Heart right ventricle (tissue), 16 donors: ENCODE measurements around the gene NTN3. TPM values are rescaled to one million over a fixed set of nuclear protein-coding genes. Genes with fewer than 3 reads are reported as not detected.

Source experiments
- ATAC-seq, 8 donors: fragments of 200-7000 bp; cut with Tn5 transposase; one replicate each; pipeline ENCODE4 v1.9.1; 2020; ENCODE audit warnings: mild to moderate bottlenecking in 8 of 8, moderate library complexity in 8 of 8, moderate number of reproducible peaks in 1 of 8
- DNase-seq, 2 donors: peaks; one replicate each; pipeline ENCODE4 v3.0.0-alpha.2; 2020
- H3K27ac ChIP-seq, 10 donors: fragments of 200-600 bp; sonication (generic) in 2 of 10; one replicate each; pipeline versions ENCODE4 v1.5.0 to v1.8.0; 2020 to 2022; ENCODE audit warnings: mild to moderate bottlenecking in 3 of 10
- H3K27me3 ChIP-seq, 7 donors: fragments of 200-600 bp; one replicate each; pipeline ENCODE4 v1.8.0; 2021 to 2022; ENCODE audit warnings: mild to moderate bottlenecking in 2 of 7
- H3K36me3 ChIP-seq, 9 donors: fragments of 200-600 bp; sonication (generic) in 1 of 9; one replicate each; pipeline versions ENCODE4 v1.5.0 to v1.8.0; 2020 to 2022; ENCODE audit warnings: mild to moderate bottlenecking in 2 of 9
- H3K4me1 ChIP-seq, 9 donors: fragments of 200-600 bp; sonication (generic) in 1 of 9; one replicate each; pipeline versions ENCODE4 v1.5.0 to v1.8.0; 2020 to 2022; ENCODE audit warnings: mild to moderate bottlenecking in 4 of 9
- H3K4me3 ChIP-seq, 10 donors: fragments of 200-600 bp; sonication (generic) in 2 of 10; one replicate each; pipeline versions ENCODE4 v1.5.0 to v1.8.0; 2020 to 2022; ENCODE audit warnings: mild to moderate bottlenecking in 7 of 10, moderate library complexity in 2 of 10
- H3K9me3 ChIP-seq, 11 donors: fragments of 200-600 bp in 10 of 11; sonication (generic) in 2 of 11; one replicate each; pipeline versions ENCODE4 v1.5.0 to v1.8.0; 2013 to 2022; ENCODE audit warnings: mild to moderate bottlenecking in 2 of 11, control low read depth in 1 of 11, moderate library complexity in 1 of 11
- WGBS, 2 donors: extraction: QIAGEN DNeasy Blood & Tissue Kit; methylation state at CpG; one replicate each; pipeline ENCODE4 v1.1.7; 2013; ENCODE audit warnings: inconsistent platforms in 1 of 2; 5-methylcytosine and 5-hydroxymethylcytosine counted together
- intact Hi-C, 10 donors: fragments of 100-400 bp; cut with DNase I; formaldehyde crosslinking; loops; one replicate each; pipeline versions ENCODE4 v1.11.1 to v1.14.2; 2022
- polyA plus RNA-seq, 2 donors: library from polyadenylated mRNA; stranded (reverse); fragments of 200-250 nt; gene quantifications; one replicate each; pipeline ENCODE4 v1.2.3, GENCODE V29; 2013
- total RNA-seq, 10 donors: library from RNA; stranded (reverse); fragmentation: NEBNext Ultra II Directional in 3 of 10; extraction: Animal tissue kit (Norgen Biotek cat#: 25700) in 3 of 10; gene quantifications; one replicate each; pipeline versions ENCODE4 v1.2.1 to v1.2.4, GENCODE V29; 2021 to 2023
- TF ChIP-seq, protein P1 (sequence below), 9 donors: fragments of 200-600 bp; sonication (generic) in 2 of 9; IDR thresholded peaks; one replicate each; pipeline versions ENCODE4 v1.5.0 to v1.8.0; 2021 to 2022; ENCODE audit warnings: antibody characterized with exemption in 9 of 9, mild to moderate bottlenecking in 5 of 9, moderate library complexity in 1 of 9
- donor health status: Arrhythmogenic right ventricular cardiomyopathy.
- donor health status: ischemic (EF 13 %, LVEDD 7.1; RV severe dilation, severe dysfunction).
- donor health status: healthy with polysubstance abuse.
- donor health status: DM: no; HTN: yes; CAD: no.
- donor health status: DM: no; HTN: no; CAD: no.
- donor health status: ischemic (EF 25% LVEDD 6.9; RV normal size, moderate dysfunction).
- donor health status: ischemic (EF 25% LVEDD 5.7; RV mildly dilated, moderate dysfunction).
- donor health status: healthy.
- donor health status: DM: yes; HTN: yes; CAD: no.
- donor health status: Ischemic cardiomyopathy.
- donor health status: ischemic (EF 35%, LVEDD 5.7; RV mildly dilated, moderate dysfunction).
- donor health status: nonischemic (EF 11% LVEDD 7.7; RV severe dilation, severe dysfunction).
- donor health status: DM: yes; HTN: yes; CAD: no.
- donor health status: PGD.
- donor health status: ischemic (EF 29% LVEDD 5.4; RV normal size, mild dysfunction).
- donor health status: nonischemic (EF 23%, LVEDD 6.1; RV moderate dilation, normal function).

NTN3 gene
- total and polyA plus RNA-seq, 12 donors: 0.12 to 0.18 (median 0.17) TPM; not detected in 9

DNA sequence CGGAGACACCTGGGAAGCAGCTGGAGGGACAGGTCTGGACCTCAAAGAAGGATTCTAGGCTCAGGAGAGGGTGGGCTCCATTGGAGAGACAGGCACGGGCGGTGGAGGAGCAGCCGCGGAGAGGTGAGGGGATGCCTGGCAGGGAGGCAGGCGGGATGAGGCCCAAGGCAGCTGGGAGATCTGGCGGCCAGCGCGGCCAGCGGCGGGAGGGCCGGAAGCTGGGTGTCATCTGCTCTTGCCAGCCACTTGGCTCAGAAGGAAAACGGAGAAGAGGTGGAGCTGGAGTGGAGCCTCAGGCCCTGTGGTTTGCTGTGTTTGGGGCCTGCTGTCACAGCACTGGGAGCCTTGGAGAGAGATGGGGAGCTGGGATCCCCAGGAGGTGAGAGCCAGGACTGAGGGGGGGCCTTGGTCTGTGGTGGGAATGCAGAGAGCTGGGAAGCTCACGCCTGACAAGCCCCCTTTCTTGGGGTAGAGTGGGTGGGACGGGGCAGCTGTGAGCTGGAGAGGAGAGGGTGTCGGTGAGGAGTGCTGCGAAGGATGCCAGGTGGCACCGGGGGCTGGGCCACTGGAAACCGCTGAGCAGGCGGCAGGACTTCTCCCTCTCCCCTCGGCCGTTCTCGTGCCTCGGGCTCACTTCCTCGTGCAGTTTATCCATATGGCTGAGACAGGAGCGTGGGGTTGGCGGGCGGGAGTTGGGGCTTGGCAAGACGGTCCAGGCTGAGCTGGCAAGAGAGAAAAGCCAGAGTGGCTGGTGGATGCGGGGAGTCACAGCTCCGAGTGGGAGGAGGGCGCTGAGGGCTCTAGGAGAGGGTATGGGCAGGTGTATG is 11.8 kb downstream of the NTN3 start:
- 61 to 68% methylated on average over 32 of the region's 32 CpGs for WGBS, 2 donors
- Histone ChIP-seq H3K27ac (peak overlapping the region in 3 of 10 donors; percentile 1 to 44 (median 44)), H3K4me1 (peaks cover 6 to 40% (median 29%) of the 10 kb centered on the region in 9 donors), H3K4me3 (no peak overlapping the region), H3K36me3 (peaks cover 0 to 4% (median 0%) of the 10 kb centered on the region in 9 donors), H3K9me3 (no peaks in the 10 kb centered on the region), H3K27me3 (no peaks in the 10 kb centered on the region)
- DNase-seq: no peak
- peak in 6 of 8 donors; percentile 14 to 66 (median 25) for ATAC-seq
- TF ChIP-seq, protein P1, sequence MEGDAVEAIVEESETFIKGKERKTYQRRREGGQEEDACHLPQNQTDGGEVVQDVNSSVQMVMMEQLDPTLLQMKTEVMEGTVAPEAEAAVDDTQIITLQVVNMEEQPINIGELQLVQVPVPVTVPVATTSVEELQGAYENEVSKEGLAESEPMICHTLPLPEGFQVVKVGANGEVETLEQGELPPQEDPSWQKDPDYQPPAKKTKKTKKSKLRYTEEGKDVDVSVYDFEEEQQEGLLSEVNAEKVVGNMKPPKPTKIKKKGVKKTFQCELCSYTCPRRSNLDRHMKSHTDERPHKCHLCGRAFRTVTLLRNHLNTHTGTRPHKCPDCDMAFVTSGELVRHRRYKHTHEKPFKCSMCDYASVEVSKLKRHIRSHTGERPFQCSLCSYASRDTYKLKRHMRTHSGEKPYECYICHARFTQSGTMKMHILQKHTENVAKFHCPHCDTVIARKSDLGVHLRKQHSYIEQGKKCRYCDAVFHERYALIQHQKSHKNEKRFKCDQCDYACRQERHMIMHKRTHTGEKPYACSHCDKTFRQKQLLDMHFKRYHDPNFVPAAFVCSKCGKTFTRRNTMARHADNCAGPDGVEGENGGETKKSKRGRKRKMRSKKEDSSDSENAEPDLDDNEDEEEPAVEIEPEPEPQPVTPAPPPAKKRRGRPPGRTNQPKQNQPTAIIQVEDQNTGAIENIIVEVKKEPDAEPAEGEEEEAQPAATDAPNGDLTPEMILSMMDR (IDR thresholded peaks at IDR 0.05): no peak
- intact Hi-C loops: loop anchor here in 1 of 10 donors (10.0 kb wide), 1 partner anchor 48 kb away; no protein-coding TSS in a partner anchor

- no peak overlapping the region for H3K27ac ChIP-seq
- no peak overlapping the region for H3K4me3 ChIP-seq
- peaks cover 6 to 45% (median 29%) of the 10 kb centered on the region in 9 donors for H3K4me1 ChIP-seq
- no peak for ATAC-seq
- intact Hi-C loops: loop anchor here in 1 of 10 donors (10.0 kb wide), 1 partner anchor 49 kb away; no protein-coding TSS in a partner anchor
- no peak for DNase-seq
- no peaks in the 10 kb centered on the region for H3K27me3 ChIP-seq
- TF ChIP-seq, protein P1 (IDR thresholded peaks at IDR 0.05): no peak
- H3K36me3 ChIP-seq: peaks cover 0 to 4% (median 0%) of the 10 kb centered on the region in 9 donors
- H3K9me3 ChIP-seq: no peaks in the 10 kb centered on the region
- 93 to 94% methylated on average over 16 of the region's 16 CpGs for WGBS, 2 donors
These were observed 13.1 kb downstream of the NTN3 start for GRCh38 chr16:2483939-2484897.

- Histone ChIP-seq H3K9me3 (no peaks in the 10 kb centered on the region), H3K27ac (peak overlapping the region in 3 of 10 donors; percentile 32 to 62 (median 60)), H3K4me1 (peaks cover 6 to 45% (median 29%) of the 10 kb centered on the region in 9 donors), H3K36me3 (no peaks in the 10 kb centered on the region), H3K4me3 (no peak overlapping the region), H3K27me3 (no peaks in the 10 kb centered on the region)
- ATAC-seq (no peak), DNase-seq (no peak)
- intact Hi-C loops: loop anchor here in 2 of 10 donors (5.0 to 10.0 kb wide), 2 partner anchors 50 to 143 kb away; partner anchors contain the start of gene ABCA3 (in 1 of the 2)
- 86% methylated on average over 13 of the region's 13 CpGs for WGBS, 2 donors
- TF ChIP-seq, protein P1 (IDR thresholded peaks at IDR 0.05): no peak
These were observed 13.9 kb downstream of the NTN3 start for GRCh38 chr16:2484898-2485508.
